Astrocyte (in vitro differentiated cells and primary cell): ENCODE results near the gene TGFB2. TPM values are rescaled to one million over a fixed set of nuclear protein-coding genes. Genes with fewer than 3 reads are reported as not detected.

Source experiments
- DNase-seq: peaks from one replicate; pipeline ENCODE4 v3.0.0-alpha.2; 2010; ENCODE audit warnings: low read depth
- FAIRE-seq: peaks from 2 replicates; lab custom pipeline; 2011; peaks lifted over from hg19 to GRCh38; lab: Jason Lieb, UNC
- H2AFZ ChIP-seq: 2 replicates; pipeline ENCODE4 v1.6.0; 2012; ENCODE audit warnings: low read depth, low read length, inconsistent platforms
- H3K27ac ChIP-seq: 2 replicates; pipeline ENCODE4 v1.5.1; 2011; ENCODE audit warnings: low read depth, low read length, inconsistent platforms
- H3K27me3 ChIP-seq: 2 replicates; pipeline ENCODE4 v1.6.0; 2011; ENCODE audit warnings: low read length, inconsistent platforms; ENCODE audit not compliant: insufficient read depth
- H3K36me3 ChIP-seq: 2 replicates; pipeline ENCODE4 v1.5.1; 2011; ENCODE audit warnings: low read length, inconsistent platforms; ENCODE audit not compliant: insufficient read depth
- H3K4me1 ChIP-seq: 2 replicates; pipeline ENCODE4 v1.5.1; 2011; ENCODE audit warnings: low read length, inconsistent platforms; ENCODE audit not compliant: insufficient read depth
- H3K4me2 ChIP-seq: 2 replicates; pipeline ENCODE4 v1.6.0; 2012; ENCODE audit warnings: low read length, inconsistent platforms
- H3K4me3 ChIP-seq: 2 replicates; pipeline ENCODE4 v1.5.1; 2011; ENCODE audit warnings: low read depth, mild to moderate bottlenecking, low read length, inconsistent platforms; ENCODE audit not compliant: insufficient read depth
- H3K79me2 ChIP-seq: 2 replicates; pipeline ENCODE4 v1.6.0; 2012; ENCODE audit warnings: mild to moderate bottlenecking, low read length, inconsistent platforms; ENCODE audit not compliant: insufficient read depth
- H3K9ac ChIP-seq: 2 replicates; pipeline ENCODE4 v1.6.0; 2012; ENCODE audit warnings: mild to moderate bottlenecking, low read length, inconsistent platforms
- H3K9me3 ChIP-seq: 2 replicates; pipeline ENCODE4 v1.5.1; 2012; ENCODE audit warnings: low read depth, mild to moderate bottlenecking, low read length, inconsistent platforms; ENCODE audit not compliant: insufficient read depth
- H4K20me1 ChIP-seq: 2 replicates; pipeline ENCODE4 v1.6.0; 2012; ENCODE audit warnings: low read length, inconsistent platforms; ENCODE audit not compliant: insufficient read depth
- H3K27ac Mint-ChIP-seq: one replicate; pipeline ENCODE4 v1.8.0; 2021; ENCODE audit warnings: mild to moderate bottlenecking, mixed read lengths; ENCODE audit not compliant: unreplicated experiment
- H3K27me3 Mint-ChIP-seq: one replicate; pipeline ENCODE4 v1.8.0; 2021; ENCODE audit warnings: low read depth, mixed read lengths; ENCODE audit not compliant: unreplicated experiment
- H3K36me3 Mint-ChIP-seq: one replicate; pipeline ENCODE4 v1.8.0; 2021; ENCODE audit warnings: low read depth, mixed read lengths; ENCODE audit not compliant: unreplicated experiment
- H3K4me1 Mint-ChIP-seq: one replicate; pipeline ENCODE4 v1.8.0; 2021; ENCODE audit warnings: low read depth, mixed read lengths; ENCODE audit not compliant: unreplicated experiment
- H3K4me3 Mint-ChIP-seq: one replicate; pipeline ENCODE4 v1.8.0; 2021; ENCODE audit warnings: mild to moderate bottlenecking, moderate library complexity, mixed read lengths; ENCODE audit not compliant: unreplicated experiment
- H3K9me3 Mint-ChIP-seq: one replicate; pipeline ENCODE4 v1.8.0; 2021; ENCODE audit warnings: mild to moderate bottlenecking, mixed read lengths; ENCODE audit not compliant: unreplicated experiment
- EZH2 ChIP-seq: IDR thresholded peaks from 2 replicates; pipeline ENCODE4 v1.6.1; 2012; ENCODE audit warnings: mild to moderate bottlenecking, low read length, inconsistent platforms; ENCODE audit not compliant: insufficient read depth
- total RNA-seq: library from RNA; stranded (reverse); gene quantifications from 2 replicates; pipeline ENCODE4 v1.2.1, GENCODE V29; 2021
- TF ChIP-seq, protein P1 (sequence below): IDR thresholded peaks from 2 replicates; pipeline ENCODE4 v1.5.1; 2011; ENCODE audit warnings: low read depth, mild to moderate bottlenecking, inconsistent platforms, low read length, moderate library complexity; ENCODE audit not compliant: insufficient read depth

Gene TGFB2
- total RNA-seq, 1 donor from 2014 or later = 330 TPM

DNA sequence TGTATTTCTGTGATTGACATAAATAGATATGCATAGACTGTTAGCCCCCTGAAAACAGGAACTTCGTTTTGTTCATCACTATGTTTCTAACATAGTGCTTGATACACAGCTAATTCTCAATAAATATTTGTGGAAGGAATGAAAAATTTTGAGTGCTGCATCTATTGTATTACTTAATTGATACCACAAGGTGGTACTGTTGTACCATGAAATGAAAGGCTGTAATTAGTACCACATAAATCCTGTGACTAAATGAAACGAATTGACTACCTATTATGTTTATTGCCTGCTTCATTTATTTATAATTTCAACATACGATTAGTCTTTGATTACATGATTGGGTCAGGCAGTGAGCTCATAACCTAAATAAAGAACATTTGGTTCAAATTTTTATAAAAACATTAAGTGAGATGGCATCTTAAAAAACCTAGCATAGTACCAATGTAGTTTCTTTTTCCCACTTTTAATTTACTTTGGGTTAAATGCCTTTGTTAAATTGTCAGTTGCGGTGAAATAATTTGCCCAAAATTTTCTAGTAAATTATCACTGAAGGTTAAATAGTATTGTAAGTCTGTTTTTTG lies 15.0 kb upstream of the TGFB2 start:
- FAIRE-seq (peak; percentile 20), DNase-seq (peak; percentile 27)
- H3K27ac ChIP-seq = peak overlapping the region; percentile 15

GRCh38 chr1:218332416-218332815 lies 12.7 kb upstream of the TGFB2 start:
- DNase-seq (no peak), FAIRE-seq (no peak)
- Histone ChIP-seq H4K20me1 (no peaks in the 10 kb centered on the region), H2AFZ (no peak overlapping the region), H3K9me3 (no peaks in the 10 kb centered on the region), H3K27ac (no peak overlapping the region), H3K36me3 (no peaks in the 10 kb centered on the region), H3K27me3 (no peaks in the 10 kb centered on the region), H3K4me2 (no peak overlapping the region), H3K9ac (no peak overlapping the region), H3K79me2 (no peaks in the 10 kb centered on the region), H3K4me3 (no peak overlapping the region), H3K4me1 (peaks cover 7% of the 10 kb centered on the region)
- Mint-ChIP-seq H3K27ac (no peak overlapping the region), H3K4me3 (no peak overlapping the region), H3K36me3 (peaks cover 2% of the 10 kb centered on the region), H3K9me3 (no peaks in the 10 kb centered on the region), H3K4me1 (peaks cover 9% of the 10 kb centered on the region), H3K27me3 (no peaks in the 10 kb centered on the region)
- TF ChIP-seq EZH2 = no peak
- TF ChIP-seq, protein P1, sequence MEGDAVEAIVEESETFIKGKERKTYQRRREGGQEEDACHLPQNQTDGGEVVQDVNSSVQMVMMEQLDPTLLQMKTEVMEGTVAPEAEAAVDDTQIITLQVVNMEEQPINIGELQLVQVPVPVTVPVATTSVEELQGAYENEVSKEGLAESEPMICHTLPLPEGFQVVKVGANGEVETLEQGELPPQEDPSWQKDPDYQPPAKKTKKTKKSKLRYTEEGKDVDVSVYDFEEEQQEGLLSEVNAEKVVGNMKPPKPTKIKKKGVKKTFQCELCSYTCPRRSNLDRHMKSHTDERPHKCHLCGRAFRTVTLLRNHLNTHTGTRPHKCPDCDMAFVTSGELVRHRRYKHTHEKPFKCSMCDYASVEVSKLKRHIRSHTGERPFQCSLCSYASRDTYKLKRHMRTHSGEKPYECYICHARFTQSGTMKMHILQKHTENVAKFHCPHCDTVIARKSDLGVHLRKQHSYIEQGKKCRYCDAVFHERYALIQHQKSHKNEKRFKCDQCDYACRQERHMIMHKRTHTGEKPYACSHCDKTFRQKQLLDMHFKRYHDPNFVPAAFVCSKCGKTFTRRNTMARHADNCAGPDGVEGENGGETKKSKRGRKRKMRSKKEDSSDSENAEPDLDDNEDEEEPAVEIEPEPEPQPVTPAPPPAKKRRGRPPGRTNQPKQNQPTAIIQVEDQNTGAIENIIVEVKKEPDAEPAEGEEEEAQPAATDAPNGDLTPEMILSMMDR = no peak

More for the DNA sequence above, 15.0 kb upstream of the TGFB2 start:
- Histone ChIP-seq H3K36me3 (no peaks in the 10 kb centered on the region), H3K4me3 (no peak overlapping the region), H3K4me2 (no peak overlapping the region), H3K9ac (no peak overlapping the region), H2AFZ (no peak overlapping the region), H4K20me1 (no peaks in the 10 kb centered on the region), H3K79me2 (no peaks in the 10 kb centered on the region), H3K4me1 (no peaks in the 10 kb centered on the region), H3K9me3 (no peaks in the 10 kb centered on the region), H3K27me3 (no peaks in the 10 kb centered on the region)
- Mint-ChIP-seq H3K36me3 (peaks cover 3% of the 10 kb centered on the region), H3K27me3 (no peaks in the 10 kb centered on the region), H3K9me3 (no peaks in the 10 kb centered on the region), H3K27ac (no peak overlapping the region), H3K4me1 (peaks cover 3% of the 10 kb centered on the region), H3K4me3 (no peak overlapping the region)
- TF ChIP-seq, protein P1 = peak; percentile 53
- no peak for TF ChIP-seq EZH2

- no peak overlapping the region for H2AFZ ChIP-seq
- no peaks in the 10 kb centered on the region for H4K20me1 ChIP-seq
- no peaks in the 10 kb centered on the region for H3K27me3 Mint-ChIP-seq
- peaks cover 7% of the 10 kb centered on the region for H3K4me1 ChIP-seq
- H3K27me3 ChIP-seq = no peaks in the 10 kb centered on the region
- no peak overlapping the region for H3K27ac Mint-ChIP-seq
- no peaks in the 10 kb centered on the region for H3K9me3 Mint-ChIP-seq
- peak; percentile 34 for DNase-seq
- H3K4me1 Mint-ChIP-seq = peaks cover 22% of the 10 kb centered on the region
- H3K27ac ChIP-seq = no peak overlapping the region
- no peak overlapping the region for H3K4me3 ChIP-seq
- H3K4me2 ChIP-seq = no peak overlapping the region
- H3K9me3 ChIP-seq = no peaks in the 10 kb centered on the region
- no peak for TF ChIP-seq EZH2
- TF ChIP-seq, protein P1 = no peak
- no peaks in the 10 kb centered on the region for H3K36me3 ChIP-seq
- peak; percentile 17 for FAIRE-seq
- H3K4me3 Mint-ChIP-seq = no peak overlapping the region
- H3K9ac ChIP-seq = no peak overlapping the region
- peaks cover 2% of the 10 kb centered on the region for H3K36me3 Mint-ChIP-seq
- H3K79me2 ChIP-seq = no peaks in the 10 kb centered on the region
These were observed 8.8 kb upstream of the TGFB2 start for GRCh38 chr1:218336328-218336727.
